Measurements from ENCODE around the gene THOC7. TPM values are rescaled to one million over a fixed set of nuclear protein-coding genes. Genes with fewer than 3 reads are reported as not detected.

Gene THOC7
- 77.9 TPM for polyA plus RNA-seq (ENCODE audit: insufficient read length)
- long read RNA-seq, donor 1, transcript THOC7-204 (7 exons, 836 nt): minor isoform, 5 of 65 reads
- long read RNA-seq, donor 1, transcript THOC7-201 (8 exons, 990 nt): major isoform, 42 of 65 reads
- long read RNA-seq, donor 1, partial matches to known transcripts: 14 of 65 reads
- long read RNA-seq, donor 1, other reads (novel, unspliced or antisense): 0 of 65 reads
- long read RNA-seq, donor 2, transcript THOC7-201 (8 exons, 990 nt): major isoform, 23 of 40 reads
- long read RNA-seq, donor 2, partial matches to known transcripts: 13 of 40 reads
- long read RNA-seq, donor 2, other reads (novel, unspliced or antisense): 0 of 40 reads
- long read RNA-seq, donor 3, transcript THOC7-201 (8 exons, 990 nt): major isoform, 18 of 26 reads
- long read RNA-seq, donor 3, partial matches to known transcripts: 5 of 26 reads
- long read RNA-seq, donor 3, other reads (novel, unspliced or antisense): 0 of 26 reads
- long read RNA-seq, donor 4, partial matches to known transcripts: 0 of 4 reads
- long read RNA-seq, donor 4, other reads (novel, unspliced or antisense): 0 of 4 reads
- long read RNA-seq, donor 5, transcript THOC7-204 (7 exons, 836 nt): minor isoform, 6 of 70 reads
- long read RNA-seq, donor 5, transcript THOC7-201 (8 exons, 990 nt): major isoform, 41 of 70 reads
- long read RNA-seq, donor 5, partial matches to known transcripts: 20 of 70 reads
- long read RNA-seq, donor 5, other reads (novel, unspliced or antisense): 0 of 70 reads
- long read RNA-seq, donor 6, transcript THOC7-201 (8 exons, 990 nt): major isoform, 26 of 89 reads
- long read RNA-seq, donor 6, partial matches to known transcripts: 57 of 89 reads
- long read RNA-seq, donor 6, other reads (novel, unspliced or antisense): 0 of 89 reads
- long read RNA-seq, donor 7, transcript THOC7-201 (8 exons, 990 nt): major isoform, 33 of 89 reads
- long read RNA-seq, donor 7, partial matches to known transcripts: 51 of 89 reads
- long read RNA-seq, donor 7, other reads (novel, unspliced or antisense): 0 of 89 reads
- long read RNA-seq, donor 8, transcript THOC7-201 (8 exons, 990 nt): major isoform, 11 of 19 reads
- long read RNA-seq, donor 8, partial matches to known transcripts: 7 of 19 reads
- long read RNA-seq, donor 8, other reads (novel, unspliced or antisense): 0 of 19 reads

DNA sequence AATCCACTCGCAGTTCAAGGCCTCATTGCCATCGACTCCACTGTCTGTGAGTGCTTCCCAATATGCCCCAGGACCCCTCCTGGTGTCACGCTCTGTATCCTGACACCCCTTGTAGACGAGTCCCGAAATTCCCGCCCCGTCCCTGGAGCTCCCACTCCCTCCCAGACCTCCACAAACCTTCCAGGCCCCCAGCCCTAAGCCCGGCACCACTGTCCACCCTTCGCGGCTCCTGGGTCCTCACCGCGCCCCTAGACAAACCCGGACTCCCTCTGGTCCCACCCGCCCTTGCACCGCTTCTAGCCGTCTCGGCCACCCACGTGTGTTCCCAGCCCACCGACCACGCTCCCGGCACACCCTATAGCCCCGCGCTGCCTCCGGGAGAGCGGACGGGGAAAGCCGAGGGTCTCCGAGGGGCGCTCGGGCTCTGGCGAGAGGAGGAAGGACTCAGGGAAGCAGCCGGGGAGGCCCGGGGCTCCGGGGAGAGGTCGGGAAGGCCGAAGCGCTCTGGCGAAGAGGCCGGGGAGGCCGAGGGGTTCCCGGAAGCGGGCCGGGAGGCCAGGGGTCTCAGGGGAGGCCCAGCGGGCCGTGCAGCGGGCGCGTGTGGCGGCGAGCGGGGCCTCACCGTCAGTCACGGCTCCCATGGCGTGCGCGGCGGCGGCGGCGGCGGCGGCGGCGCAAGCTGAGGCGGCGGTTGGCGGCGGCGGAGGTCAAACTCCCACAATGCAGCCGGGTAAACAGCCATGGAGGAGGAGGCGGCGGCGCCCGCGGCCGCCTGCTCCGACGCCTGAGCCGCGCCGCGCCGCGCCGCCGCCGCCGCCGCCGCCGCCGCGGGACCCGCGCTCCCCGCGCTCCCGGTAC is at the start of gene THOC7, which contains the start of gene ATXN7:
Gene THOC7, minus strand, starts transcription at position 656 of the 858 bp plus-strand sequence. Its CDS starts 15 bp downstream, at position 641.
Gene ATXN7, plus strand, starts transcription at position 718 of the 858 bp plus-strand sequence. CDS start 48,732 bp downstream, outside the sequence.
- DNase-seq: peak; percentile 50

DNA sequence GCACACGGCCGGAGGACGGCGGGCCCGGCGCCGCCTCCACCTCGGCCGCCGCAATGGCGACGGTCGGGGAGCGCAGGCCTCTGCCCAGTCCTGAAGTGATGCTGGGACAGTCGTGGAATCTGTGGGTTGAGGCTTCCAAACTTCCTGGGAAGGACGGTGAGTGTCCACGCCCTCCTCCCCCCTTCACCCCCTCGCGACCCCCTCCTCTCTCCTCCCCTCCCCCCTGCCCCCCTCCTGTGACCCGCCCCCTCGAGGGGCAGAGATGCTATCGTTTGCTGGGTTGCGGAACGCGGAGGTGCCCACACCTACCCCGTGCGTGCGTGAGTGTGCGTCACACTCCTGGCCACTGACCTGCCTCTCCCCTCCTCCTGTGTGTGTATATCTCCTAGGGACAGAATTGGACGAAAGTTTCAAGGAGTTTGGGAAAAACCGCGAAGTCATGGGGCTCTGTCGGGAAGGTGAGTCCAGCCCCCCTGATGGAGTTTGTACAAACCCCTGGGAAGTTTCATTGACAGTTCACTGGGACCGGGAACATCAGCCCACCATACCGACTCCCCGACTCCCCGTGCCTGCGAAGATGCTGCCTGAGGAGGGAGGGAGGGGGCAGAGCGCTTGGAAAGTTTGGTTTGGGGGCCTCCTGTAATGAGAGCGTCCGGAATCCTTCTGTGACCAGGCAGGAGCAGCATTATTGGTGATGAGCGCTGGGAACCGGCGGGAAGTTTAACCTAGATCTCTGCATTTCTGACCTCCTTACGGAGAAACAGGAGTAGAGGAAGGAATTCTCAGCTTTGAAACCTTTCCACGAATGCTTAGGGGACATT is 49.4 kb upstream of the THOC7 start:
- DNase-seq: peak; percentile 36

DNA sequence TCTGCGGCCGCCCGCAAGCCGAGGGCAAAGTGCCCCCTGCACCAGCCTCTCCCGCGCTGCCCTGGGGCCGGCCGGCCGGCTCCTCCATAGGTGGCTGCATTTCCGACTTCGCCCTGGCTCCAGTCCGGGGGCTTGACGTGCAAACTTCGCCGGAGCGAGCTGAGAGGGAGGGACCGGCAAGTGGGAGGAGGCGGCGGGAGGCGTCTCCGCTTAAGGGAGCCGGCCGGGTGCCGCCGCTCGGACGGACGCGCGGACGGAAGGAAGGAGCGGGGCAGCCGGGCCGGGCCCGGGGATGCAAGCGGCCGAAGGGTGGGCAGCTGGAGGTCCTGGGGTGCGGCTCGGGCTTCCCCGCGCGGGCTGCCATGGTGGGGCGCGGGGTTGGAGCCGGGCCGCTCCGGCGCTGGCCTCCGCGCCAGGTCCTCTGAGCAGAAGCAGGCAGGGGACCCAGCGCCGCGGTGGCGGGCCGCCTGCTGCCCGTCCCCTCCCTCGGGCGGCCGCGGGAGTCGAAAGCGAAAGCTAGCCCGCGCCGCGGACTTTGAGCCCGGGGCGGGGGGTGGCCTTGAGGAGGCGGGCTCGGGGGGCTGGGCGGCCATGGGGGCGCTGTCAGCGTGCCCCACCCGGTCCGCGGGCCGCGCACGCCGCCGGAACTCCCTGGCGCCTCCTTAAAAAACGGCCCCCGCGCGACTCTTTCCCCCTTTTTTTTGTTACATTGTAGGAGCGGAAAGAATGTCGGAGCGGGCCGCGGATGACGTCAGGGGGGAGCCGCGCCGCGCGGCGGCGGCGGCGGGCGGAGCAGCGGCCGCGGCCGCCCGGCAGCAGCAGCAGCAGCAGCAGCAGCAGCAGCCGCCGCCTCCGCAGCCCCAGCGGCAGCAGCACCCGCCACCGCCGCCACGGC is 48.5 kb upstream of the THOC7 start, which contains the start of gene SCAANT1:
Gene SCAANT1, minus strand, starts transcription at position 511 of the 895 bp plus-strand sequence.
- peak; percentile 80 for DNase-seq

DNA sequence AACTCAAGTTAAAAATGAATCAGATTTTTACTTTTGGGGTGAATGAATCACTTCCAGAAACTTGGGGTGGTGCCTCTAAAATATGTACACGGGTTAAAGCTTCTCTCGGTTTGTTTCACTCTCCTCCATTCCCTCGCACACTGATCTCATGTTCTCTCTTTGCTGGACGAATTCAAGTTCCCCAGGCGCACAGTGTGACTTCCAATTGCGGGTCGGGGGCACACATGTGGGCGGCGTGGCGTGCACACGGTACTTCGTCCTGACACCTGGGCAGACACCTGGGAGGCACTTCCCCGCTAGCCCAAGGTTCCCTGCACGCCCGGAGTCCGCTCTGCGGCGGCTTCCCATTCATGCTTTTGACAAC is 47.9 kb upstream of the THOC7 start:
- DNase-seq: no peak

DNA sequence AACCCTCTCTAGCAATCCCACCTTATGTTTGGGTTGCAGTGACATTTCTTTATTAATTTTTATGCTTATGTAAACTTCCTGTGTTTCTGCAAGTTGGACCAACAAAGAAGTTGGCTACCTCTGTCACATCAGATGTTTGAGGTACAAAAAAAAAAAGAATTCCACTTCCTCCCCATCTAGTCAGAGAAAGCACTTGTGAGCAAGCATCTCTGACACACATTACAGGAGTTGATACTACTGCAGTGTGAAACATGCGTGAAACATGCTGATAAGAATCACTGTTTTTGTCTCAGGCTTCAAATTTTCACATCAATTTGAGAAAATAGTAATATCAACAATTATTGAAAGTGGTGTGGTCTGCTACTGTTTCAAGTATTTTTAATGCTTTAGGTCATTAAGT is 47.3 kb upstream of the THOC7 start:
- no peak for DNase-seq

DNA sequence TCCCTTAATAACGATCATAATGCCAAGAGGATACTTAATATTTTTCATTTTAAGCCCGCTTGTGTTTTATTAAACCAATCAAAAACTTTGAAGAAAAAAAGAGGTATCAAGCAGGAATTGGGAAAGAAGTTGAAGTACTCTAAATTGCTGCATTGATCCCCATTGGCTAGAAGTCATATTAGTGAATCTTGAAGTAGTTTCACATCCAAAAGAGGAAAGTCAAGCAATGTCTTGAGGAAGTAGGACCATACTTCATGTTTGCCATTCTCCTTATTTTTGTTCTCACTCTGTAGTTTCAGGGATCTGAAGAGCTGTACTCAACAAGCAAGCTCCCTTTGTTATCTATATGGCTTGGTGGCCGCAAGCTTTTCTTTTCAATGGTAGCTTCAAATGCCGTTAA is 46.4 kb upstream of the THOC7 start:
- no peak for DNase-seq

DNA sequence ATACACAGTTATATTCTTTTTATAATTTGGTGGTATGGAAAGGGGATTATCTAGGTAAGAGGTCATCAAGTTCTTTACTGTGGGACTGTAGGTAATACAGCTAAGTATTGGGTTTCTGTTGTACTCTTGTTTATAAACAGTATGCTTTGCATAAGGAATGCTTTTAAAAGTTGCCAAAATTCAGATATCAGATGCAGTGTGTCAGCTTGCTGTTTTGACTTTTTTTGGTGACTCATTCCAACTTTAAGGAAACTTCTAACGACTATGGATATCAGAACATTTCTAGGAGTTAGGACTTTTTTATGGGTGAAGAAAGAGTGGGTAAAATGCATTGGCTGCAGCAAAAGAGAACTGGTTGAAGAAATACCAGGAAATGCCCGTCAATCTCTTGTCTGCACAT is 45.8 kb upstream of the THOC7 start:
- no peak for DNase-seq

DNA sequence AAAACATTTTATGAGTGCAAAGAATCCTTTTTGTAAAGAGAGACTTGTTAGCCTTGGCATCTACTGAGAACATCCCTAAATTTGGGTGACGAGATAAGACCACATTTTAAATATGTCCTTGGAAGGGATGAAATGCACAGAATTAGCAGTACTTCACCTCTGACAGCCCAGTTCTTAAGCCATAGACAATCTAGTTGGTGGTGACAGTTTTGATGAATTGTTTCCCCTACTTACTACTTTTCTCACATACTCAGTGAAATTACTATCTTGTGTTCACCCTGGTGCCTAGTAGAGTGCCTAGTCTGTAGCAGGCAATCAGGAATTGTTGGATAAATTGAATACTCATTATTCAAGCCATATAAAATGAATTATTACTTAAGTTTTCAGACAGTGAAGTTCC is 45.2 kb upstream of the THOC7 start:
- DNase-seq: no peak

DNA sequence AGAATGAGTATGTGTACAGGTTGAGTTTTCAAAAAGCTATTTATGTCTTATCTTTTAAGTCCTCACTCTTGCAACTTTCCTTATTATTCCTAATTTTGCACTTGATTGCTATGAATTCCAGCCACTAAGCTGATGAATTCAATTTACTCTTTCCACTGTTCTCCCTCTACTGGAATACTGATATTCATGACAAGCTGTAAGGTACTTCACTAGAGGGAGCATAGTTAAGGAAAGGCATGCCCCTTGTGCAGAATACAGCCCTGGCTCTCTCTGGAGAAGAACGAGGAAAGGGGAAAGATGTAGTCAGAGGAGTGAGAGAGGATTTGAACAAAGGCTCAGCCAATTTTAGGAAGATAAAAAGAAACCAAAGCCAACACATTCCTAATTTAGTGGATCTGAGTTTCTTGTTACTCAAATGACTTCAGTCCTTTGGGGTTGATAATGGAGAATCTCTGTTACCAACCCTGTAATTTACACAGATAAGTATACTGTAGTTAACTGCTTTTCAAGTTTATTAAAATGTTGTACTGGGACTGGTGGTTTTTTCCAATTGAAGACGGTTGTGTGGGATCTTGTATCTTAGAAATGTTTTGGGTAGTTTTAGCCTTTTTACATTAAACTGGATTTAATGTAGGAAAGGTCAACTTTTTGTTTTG is 44.6 kb upstream of the THOC7 start:
- no peak for DNase-seq

DNA sequence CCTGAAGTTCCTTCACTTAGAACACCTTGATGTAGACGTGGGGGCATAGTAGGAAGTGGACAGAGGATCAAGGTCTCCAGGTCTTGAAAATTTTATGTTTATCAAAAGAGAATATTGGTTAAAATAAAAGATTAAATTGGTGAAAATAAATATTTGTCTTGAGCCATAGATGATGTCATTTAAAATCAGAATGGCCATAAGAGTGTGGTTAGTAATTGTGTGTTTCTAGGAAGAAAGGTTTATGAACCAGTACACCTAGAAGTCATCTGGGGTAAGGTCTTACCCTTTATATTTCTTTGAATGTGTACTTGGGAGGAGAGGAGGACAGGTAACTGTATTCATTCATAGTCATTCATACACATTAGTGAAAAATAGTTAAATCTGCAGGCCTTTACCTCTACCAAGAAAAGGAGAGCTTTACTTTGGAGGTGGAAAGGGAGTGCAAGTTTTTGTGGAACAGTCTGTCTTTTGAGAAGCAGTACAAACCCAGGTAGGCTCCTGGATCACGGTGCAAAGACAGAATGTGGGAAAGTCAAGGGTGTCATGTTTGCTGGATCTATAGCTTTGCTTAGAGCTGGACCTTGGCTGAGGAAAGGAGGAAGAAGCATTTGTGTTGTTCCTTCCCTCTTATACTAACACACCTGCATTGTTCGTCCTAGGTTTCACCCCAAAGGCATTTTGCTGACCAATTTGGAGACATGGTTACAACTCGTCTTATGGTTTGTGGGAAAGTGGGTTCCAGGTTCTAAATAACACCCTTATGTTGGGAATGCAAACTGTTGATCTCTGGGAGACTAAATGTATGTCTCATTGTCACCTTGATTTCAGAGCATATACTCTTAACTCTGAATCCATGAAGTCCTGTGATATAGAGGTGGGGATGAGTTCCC is 42.4 kb upstream of the THOC7 start:
- no peak for DNase-seq

DNA sequence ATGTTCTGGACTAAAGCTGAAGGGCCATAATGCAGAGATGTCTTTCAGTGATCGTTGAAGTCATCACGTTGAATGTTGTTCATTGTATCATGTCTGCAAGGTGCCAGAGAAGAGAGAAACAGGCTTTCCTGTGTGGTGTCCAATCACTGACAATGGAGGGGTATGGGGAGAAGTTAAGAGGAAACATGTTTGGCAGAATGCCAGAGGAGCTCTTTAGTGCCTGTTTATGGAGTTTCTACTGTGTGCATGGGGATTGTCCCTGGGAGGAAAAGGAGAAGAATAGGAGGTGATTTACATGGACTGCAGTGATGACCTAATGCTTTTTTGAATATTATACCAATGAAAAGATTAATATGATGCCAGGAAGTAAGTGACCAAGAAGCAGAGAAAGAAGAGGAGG is 36.9 kb upstream of the THOC7 start:
- DNase-seq: no peak

DNA sequence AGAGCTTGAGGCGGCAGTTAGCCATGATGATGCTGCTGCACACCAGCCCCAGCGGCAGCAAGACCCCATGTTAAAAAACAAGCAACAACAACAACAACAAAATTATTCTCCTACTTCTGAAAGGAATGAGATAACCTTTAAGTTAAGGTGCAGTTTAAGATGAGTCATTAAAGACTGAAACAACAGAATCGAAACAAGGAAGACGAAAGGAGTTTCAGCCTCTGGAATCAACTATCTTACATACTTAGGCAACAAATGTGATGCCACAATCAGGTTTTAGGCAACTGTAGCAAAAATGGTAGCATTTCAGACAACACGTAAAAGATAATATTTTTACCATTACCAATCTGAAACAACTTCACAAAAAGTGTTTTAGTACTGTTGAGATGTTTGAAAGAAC is 36.4 kb upstream of the THOC7 start:
- no peak for DNase-seq

DNA sequence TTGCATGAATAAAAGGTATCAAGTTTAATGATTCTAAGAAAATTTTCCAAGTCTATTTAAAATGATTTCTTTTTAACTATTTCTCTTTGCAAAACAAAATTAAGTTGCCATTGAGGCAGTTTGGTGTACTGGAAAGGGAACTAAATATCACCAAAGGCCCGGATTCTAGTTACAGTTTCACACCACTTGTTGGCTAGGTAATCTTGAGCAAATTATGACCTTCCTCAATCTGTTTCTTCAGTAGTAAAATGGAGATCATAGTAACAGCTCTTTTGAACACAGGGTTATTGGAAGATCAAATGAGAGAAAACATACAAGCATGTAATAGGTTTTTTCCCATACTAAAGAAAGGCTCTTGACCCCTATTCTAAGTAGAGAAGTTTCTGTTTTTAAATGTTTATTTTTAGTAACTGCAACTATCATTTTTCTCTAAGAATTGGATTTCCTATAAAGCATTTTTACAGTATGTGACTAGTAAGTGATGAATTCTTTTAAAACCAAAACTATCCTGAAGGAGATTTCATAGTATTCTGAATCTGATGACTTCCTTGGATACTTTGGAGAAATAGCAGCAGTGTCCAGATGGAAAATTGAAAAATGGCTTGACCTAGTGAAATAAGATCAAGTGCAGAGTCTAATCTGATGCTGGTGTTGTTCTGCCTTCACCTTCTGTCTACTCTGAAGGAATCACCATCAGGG is 32.9 kb upstream of the THOC7 start:
- DNase-seq: no peak

DNA sequence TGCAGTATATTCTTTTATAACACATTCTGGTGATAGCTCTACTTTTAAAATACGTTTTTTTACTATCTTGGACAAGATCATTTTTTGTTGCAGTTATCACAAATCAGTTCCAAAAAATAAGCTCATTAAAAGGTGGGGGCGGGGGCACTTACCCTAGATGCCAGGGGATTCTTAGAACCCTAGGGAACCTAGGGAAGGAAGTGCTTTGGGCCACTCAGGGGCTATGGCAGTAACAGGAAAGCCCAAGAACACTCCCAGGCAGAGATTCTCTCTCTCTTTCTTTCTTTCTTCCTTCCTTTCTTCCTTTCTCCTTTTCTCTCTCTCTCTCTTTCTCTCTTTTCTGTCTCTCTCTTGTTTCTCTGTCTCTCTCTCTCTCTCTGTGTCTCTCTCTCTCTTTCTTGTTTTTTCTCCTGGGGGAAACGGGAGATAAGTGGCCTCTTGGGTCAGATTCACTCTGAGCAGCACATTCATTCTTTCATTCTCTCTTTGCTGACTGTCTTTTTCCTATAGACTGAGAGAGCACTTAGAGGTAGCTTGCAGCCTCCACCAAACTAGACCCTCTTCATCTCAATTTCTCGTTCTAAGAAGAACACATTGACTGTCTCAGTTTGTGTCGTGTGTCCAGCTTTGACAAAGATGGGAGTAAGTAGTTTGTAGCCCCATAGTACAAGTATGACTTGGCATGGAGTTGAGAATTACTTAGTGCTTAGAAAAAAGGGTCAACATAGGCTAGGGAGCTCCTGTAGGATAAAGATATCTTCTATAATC is 32.0 kb upstream of the THOC7 start:
- DNase-seq: no peak

DNA sequence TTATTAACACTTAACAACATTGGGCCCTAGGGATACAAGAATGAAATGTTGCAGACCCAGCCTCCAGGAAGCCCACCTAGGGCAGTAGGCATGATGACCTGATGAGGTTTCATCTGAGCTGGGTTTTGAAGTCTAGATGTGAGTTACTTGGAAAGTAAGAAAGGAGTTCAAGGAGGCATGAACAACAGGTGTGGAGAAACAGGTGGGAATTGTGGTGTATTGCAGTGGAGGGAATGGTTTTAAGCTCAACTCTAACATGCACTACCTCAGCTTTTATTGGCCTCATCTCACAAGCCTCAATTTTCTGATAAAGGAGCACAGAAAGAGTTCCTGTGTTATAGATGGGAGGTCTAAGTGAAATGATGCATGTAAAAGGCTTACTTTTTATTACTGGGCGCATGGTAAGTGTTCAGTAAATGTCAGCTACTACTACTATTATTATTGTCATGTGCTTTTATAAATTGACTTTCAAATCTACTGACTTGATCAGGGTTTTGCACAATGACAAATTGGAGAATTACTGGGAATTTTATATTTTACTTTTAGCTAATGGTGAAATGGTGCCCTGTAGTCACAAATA is 29.3 kb upstream of the THOC7 start:
- DNase-seq: no peak

DNA sequence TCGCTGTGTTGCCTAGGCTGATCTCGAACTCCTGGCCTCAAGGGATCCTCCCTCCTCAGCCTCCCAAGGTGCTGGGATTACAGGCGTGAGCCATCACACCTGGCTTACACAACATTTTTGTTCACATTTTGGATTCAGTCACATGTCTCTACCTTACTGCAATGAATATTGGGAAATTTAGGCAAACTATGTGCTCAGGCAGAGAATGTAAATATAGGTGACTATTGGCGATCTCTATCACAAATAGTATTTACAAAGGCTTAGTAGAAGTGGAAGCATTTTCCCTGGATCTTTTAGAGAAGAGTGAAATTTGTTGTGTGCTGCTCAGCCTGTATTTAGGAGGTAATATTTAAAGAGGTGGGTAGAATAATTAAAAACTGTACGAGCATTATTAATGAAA is 27.9 kb upstream of the THOC7 start:
- no peak for DNase-seq
